Activated B cell treated with CpG ODN at 0.5 μM for 24 hours (primary cell): ENCODE data around the gene AHCYL2. TPM values are rescaled to one million over a fixed set of nuclear protein-coding genes. Genes with fewer than 3 reads are reported as not detected.

Experiments
- ATAC-seq: fragments of 200-7000 bp; cut with Tn5 transposase; one replicate; pipeline ENCODE4 v1.10.0; 2021; ENCODE audit warnings: low read depth, mild to moderate bottlenecking, moderate library complexity
- CTCF ChIA-PET: fragments of 350-600 bp; sonication (Branson Sonifier 250); formaldehyde crosslinking; loops from one replicate; lab custom pipeline; 2021; ENCODE audit warnings: antibody characterized with exemption; lab: Charles Lee
- POLR2A ChIA-PET: fragments of 350-600 bp; sonication (Branson Sonifier 250); formaldehyde crosslinking; loops from one replicate; lab custom pipeline; 2021; ENCODE audit warnings: antibody characterized with exemption; lab: Charles Lee
- DNase-seq: peaks from one replicate; pipeline ENCODE4 v3.0.0; 2022
- H3K27ac Mint-ChIP-seq: one replicate; pipeline ENCODE4 v1.8.0; 2020; ENCODE audit warnings: mixed read lengths
- H3K27me3 Mint-ChIP-seq: one replicate; pipeline ENCODE4 v1.8.0; 2021; ENCODE audit warnings: mixed read lengths
- H3K36me3 Mint-ChIP-seq: one replicate; pipeline ENCODE4 v1.8.0; 2021; ENCODE audit warnings: low read depth, mixed read lengths
- H3K4me1 Mint-ChIP-seq: one replicate; pipeline ENCODE4 v1.8.0; 2021; ENCODE audit warnings: mixed read lengths
- H3K4me3 Mint-ChIP-seq: one replicate; pipeline ENCODE4 v1.8.0; 2020; ENCODE audit warnings: mild to moderate bottlenecking, mixed read lengths
- H3K9me3 Mint-ChIP-seq: one replicate; pipeline ENCODE4 v1.8.0; 2020; ENCODE audit warnings: mixed read lengths
- intact Hi-C: fragments of 100-400 bp; cut with micrococcal nuclease; formaldehyde crosslinking; loops from one replicate; pipeline ENCODE4 v1.15.1; 2024
- total RNA-seq: library from RNA; stranded (reverse); gene quantifications from 2 replicates; pipeline ENCODE4 v1.2.3, GENCODE V29; 2022
- TF ChIP-seq, protein P1 (sequence below): fragments of 200-600 bp; IDR thresholded peaks from one replicate; pipeline ENCODE4 v1.8.0; 2022; ENCODE audit warnings: antibody characterized with exemption, mild to moderate bottlenecking

AHCYL2 gene
- total RNA-seq, 1 donor from 2014 or later, result 11.6 TPM

DNA sequence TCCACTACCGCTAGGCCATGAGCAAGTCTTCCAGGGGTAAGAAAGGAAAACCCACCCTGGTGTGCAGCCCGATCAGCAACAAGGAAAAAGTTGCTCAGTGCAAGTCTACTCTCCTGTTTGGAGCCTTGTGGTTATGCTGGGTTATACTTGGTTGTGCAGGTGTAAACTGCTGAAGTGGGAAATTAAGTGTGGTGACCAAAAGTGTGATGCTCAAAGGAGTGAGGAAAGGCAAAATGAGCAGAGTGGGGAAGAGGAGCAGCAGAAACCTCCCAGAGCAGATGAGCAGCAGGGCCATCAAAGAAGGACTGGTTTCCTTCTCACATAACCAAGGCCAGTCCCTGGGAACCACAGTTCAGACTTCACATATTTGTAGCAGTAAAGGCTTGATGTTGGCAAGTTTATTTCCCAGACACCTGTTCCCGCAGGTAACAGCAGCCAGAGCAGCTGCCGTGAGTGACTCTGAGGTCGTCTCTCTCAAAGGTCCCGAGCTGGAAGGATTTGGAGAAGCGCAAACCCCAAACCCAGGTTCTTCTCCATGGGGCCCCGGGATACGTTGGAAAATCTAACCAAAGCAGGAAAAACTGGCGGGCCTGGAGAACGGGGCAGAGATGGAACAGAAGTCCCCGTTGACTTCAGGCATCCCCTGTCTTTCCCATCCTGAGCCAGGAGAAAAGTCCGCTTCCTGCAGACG lies 37.0 kb upstream of the AHCYL2 start:
- TF ChIP-seq, protein P1, sequence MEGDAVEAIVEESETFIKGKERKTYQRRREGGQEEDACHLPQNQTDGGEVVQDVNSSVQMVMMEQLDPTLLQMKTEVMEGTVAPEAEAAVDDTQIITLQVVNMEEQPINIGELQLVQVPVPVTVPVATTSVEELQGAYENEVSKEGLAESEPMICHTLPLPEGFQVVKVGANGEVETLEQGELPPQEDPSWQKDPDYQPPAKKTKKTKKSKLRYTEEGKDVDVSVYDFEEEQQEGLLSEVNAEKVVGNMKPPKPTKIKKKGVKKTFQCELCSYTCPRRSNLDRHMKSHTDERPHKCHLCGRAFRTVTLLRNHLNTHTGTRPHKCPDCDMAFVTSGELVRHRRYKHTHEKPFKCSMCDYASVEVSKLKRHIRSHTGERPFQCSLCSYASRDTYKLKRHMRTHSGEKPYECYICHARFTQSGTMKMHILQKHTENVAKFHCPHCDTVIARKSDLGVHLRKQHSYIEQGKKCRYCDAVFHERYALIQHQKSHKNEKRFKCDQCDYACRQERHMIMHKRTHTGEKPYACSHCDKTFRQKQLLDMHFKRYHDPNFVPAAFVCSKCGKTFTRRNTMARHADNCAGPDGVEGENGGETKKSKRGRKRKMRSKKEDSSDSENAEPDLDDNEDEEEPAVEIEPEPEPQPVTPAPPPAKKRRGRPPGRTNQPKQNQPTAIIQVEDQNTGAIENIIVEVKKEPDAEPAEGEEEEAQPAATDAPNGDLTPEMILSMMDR, result no peak
- Mint-ChIP-seq H3K27ac (no peak overlapping the region), H3K4me3 (peak overlapping the region; percentile 85), H3K4me1 (peaks cover 22% of the 10 kb centered on the region), H3K9me3 (no peaks in the 10 kb centered on the region), H3K36me3 (no peaks in the 10 kb centered on the region), H3K27me3 (peaks cover 23% of the 10 kb centered on the region)
- ATAC-seq (no peak), DNase-seq (no peak)
- ChIA-PET POLR2A (interaction anchor here (0.7 to 1.4 kb wide), 2 partner anchors 37 to 656 kb away, joined by 4 read pairs; no protein-coding TSS in a partner anchor), CTCF (no interaction called here)
- intact Hi-C loops, result loop anchor here (2.0 kb wide), 2 partner anchors 19 to 23 kb away; no protein-coding TSS in a partner anchor

DNA sequence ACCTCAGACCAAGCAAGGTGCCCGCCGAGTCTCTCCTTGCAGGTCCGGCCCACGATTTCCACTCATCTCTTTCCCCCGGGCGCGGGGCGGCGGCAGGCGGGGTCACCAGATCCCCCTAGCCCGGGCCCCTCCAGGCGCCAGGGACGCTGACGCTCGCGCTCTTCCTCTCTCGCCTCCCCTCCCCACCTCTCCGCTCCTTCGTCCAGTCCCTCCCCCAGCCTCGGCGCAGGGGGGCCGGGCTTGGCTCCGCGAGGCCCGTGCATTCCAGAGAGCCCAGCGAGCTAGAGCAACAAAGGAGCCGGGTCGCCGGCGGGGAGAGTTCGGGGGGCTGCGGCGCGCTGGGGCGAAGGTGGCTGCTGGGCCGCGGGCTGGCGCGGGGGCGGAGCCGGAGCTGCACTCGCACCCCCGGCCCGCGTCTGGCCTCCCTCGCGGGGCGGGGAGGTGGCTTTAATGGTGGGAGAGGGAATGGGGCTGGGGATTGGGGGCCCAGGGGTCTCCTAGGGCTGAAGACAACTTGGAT lies 36.4 kb upstream of the AHCYL2 start, which contains the start of gene SMO:
Gene SMO, plus strand, starts transcription at position 262 of the 520 bp plus-strand sequence. CDS start 519 bp downstream, outside the sequence.
- H3K36me3 Mint-ChIP-seq, result no peaks in the 10 kb centered on the region
- ChIA-PET POLR2A (interaction anchor here (0.7 to 1.4 kb wide), 2 partner anchors 38 to 655 kb away, joined by 4 read pairs; no protein-coding TSS in a partner anchor), CTCF (no interaction called here)
- H3K27me3 Mint-ChIP-seq, result peaks cover 23% of the 10 kb centered on the region
- H3K9me3 Mint-ChIP-seq, result no peaks in the 10 kb centered on the region
- peaks cover 22% of the 10 kb centered on the region for H3K4me1 Mint-ChIP-seq
- peak within 1 kb of the TSS; percentile 85 for H3K4me3 Mint-ChIP-seq
- TF ChIP-seq, protein P1, result no peak
- ATAC-seq (peak; percentile 60), DNase-seq (peak; percentile 40)
- H3K27ac Mint-ChIP-seq, result no peak within 1 kb of the TSS
- intact Hi-C loops, result loop anchor here (2.0 kb wide), 2 partner anchors 20 to 22 kb away; no protein-coding TSS in a partner anchor

DNA sequence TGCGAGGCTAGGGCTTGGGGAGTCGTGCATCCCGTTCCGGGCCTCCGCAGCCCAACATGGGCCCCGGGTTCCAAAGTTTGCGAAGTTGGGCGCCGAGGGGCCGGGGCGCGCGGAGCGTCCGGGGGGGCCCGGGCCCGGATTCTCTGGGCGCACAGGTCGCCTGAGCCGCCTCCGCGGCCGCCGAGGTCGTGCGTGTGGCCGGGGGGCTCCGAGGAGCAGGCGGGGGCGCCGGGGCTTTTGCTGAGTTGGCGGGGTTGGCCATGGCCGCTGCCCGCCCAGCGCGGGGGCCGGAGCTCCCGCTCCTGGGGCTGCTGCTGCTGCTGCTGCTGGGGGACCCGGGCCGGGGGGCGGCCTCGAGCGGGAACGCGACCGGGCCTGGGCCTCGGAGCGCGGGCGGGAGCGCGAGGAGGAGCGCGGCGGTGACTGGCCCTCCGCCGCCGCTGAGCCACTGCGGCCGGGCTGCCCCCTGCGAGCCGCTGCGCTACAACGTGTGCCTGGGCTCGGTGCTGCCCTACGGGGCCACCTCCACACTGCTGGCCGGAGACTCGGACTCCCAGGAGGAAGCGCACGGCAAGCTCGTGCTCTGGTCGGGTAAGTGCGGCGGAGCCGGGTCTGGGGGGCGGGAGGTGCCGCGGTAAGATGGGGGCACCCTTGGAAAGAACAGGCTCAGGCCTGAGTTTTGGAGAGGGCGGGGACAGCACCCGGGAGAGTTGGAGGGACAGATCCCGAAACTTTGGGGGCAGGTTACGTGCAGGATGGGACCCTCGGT lies 35.8 kb upstream of the AHCYL2 start:
- DNase-seq (no peak), ATAC-seq (peak; percentile 34)
- intact Hi-C loops, result loop anchor here (2.0 kb wide), 2 partner anchors 20 to 22 kb away; no protein-coding TSS in a partner anchor
- Mint-ChIP-seq H3K27ac (no peak overlapping the region), H3K9me3 (no peaks in the 10 kb centered on the region), H3K27me3 (peaks cover 23% of the 10 kb centered on the region), H3K4me1 (peaks cover 22% of the 10 kb centered on the region), H3K36me3 (no peaks in the 10 kb centered on the region), H3K4me3 (peak overlapping the region; percentile 85)
- CTCF ChIA-PET, result interaction anchor here (1.4 kb wide), 1 partner anchor 25 kb away, joined by 4 read pairs; no protein-coding TSS in a partner anchor
- POLR2A ChIA-PET, result interaction anchor here (0.7 to 1.4 kb wide), 2 partner anchors 39 to 655 kb away, joined by 4 read pairs; no protein-coding TSS in a partner anchor
- TF ChIP-seq, protein P1, result no peak

DNA sequence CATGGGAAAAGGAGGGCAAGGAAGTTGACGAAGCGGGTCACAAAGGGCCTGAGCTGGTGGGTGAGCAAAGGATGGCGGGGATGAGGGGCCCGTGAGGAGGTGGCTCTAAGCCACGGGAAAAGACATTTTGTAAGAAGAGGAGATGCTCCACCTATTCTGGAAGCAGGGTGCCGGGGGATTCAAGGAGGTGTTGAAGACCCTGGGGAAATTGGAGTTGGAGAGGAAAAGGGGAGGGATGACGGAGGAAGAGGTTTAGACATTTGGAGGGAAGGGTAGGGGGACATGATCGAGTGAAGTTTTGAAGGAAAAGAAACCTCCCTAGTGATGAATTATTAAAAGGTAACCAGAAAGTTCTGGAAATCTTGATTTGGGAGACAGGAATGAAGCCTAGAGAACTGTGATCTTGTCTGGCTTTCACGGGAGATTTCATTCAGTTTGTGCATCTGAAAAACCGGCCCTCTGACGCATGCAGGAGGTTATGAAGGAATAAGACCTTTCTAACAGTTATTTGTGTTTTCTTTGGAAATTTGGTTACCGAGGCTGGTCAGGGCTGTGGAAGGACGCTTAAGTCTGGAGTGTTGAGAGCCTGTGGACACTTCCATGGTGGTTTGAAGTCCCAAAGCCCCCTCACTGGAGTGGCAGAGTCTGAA lies 35.0 kb upstream of the AHCYL2 start:
- DNase-seq (no peak), ATAC-seq (no peak)
- Mint-ChIP-seq H3K36me3 (no peaks in the 10 kb centered on the region), H3K9me3 (no peaks in the 10 kb centered on the region), H3K27ac (no peak overlapping the region), H3K4me1 (peaks cover 22% of the 10 kb centered on the region), H3K4me3 (peak overlapping the region; percentile 79), H3K27me3 (peaks cover 23% of the 10 kb centered on the region)
- POLR2A ChIA-PET, result interaction anchor here (0.5 kb wide), 1 partner anchor 30 kb away, joined by 6 read pairs; no protein-coding TSS in a partner anchor
- intact Hi-C loops, result loop anchor here (2.0 kb wide), 2 partner anchors 21 kb away; no protein-coding TSS in a partner anchor
- CTCF ChIA-PET, result interaction anchor here (1.4 kb wide), 1 partner anchor 26 kb away, joined by 4 read pairs; no protein-coding TSS in a partner anchor
- TF ChIP-seq, protein P1, result no peak
